Stimulated activated CD8-positive, alpha-beta memory T cell treated with anti-CD3 and anti-CD28 coated beads, Interleukin-15, amount 100 ng/mL, for 4 hours (primary cell): ENCODE data around the gene NPDC1.
A peak's percentile ranks its signal among the peaks of the same experiment; 100 is the strongest.

Experiments used
- DNase-seq, 2 donors: peaks; one replicate each; pipeline ENCODE4 v3.0.0-alpha.2; 2020; ENCODE audit warnings: low read depth in 2 of 2

The NPDC1 gene, protein sequence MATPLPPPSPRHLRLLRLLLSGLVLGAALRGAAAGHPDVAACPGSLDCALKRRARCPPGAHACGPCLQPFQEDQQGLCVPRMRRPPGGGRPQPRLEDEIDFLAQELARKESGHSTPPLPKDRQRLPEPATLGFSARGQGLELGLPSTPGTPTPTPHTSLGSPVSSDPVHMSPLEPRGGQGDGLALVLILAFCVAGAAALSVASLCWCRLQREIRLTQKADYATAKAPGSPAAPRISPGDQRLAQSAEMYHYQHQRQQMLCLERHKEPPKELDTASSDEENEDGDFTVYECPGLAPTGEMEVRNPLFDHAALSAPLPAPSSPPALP

DNA sequence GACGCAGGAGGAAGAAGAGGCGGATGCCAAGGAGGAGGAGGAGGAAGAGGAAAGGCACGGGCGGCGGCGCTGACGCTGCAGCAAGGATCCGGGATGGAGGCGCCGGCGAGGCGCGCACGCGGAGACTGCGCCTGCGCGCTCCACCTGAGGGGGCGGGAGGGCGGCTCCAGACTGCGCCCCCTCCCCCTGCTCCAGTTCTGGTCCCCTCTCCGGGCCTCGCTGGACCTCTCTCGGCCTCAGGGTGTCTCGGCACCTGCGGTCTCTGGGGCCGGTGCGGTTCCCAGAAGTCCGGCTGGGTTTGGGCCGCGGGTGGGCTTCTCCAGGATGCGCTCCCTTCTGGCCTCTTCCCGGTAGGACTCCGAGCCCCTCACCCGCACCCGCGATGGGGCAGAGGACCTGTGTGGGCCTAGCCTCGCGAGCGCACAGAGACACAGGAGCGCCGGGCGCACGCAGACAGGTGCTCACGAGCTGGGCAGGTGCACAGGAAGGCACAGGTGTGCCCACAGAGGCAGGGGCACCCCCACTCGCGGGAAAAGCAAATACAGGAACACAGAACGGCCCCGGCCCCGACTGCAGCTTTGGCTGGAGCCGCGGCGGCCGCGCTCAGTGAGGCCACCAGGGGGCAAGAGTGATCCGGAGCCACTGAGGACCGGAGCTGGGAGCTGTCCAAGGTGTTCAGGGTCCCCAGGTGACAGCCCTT lies at the start of gene NPDC1:
NPDC1 (minus strand) TSS at position 90 of the 700 bp plus-strand sequence. CDS start 188 bp downstream, outside the sequence.
- peak; percentile 55 to 56 for DNase-seq

DNA sequence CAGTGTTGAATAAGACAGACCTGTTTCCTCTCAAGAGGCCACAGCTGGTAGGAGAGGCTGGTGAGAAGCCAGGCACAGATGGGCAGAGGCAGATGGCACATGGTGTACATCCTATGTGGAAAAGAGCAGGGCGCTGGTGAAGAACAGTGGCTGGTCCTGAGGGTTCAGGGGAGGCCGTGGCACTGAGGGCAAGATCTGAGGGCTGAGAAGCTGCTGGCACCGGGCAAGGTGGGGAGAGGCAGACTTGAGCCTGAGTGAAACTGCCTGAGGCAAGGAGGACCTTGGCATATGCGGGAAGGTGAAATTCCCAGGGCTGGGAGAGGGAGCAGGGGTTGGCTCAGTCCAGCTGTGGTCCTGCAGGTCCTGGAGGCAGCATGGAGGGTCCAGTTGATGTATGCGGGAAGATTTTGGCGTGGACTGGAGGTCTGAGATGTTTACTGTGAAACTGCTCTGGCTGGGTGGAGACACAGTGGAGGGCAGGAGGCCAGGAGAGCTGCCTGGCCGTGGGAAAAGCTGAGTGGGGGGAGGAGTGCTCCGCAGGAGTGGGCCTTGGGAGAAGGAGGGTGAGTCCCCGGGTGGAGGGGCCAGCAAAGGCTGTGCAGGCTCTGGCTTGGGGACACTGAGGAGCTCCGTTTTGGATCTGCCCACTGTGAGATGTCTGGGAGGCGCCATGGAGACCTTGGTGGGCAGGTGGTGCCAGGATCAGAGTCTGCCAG lies 43.4 kb upstream of the NPDC1 start:
- no peak for DNase-seq

DNA sequence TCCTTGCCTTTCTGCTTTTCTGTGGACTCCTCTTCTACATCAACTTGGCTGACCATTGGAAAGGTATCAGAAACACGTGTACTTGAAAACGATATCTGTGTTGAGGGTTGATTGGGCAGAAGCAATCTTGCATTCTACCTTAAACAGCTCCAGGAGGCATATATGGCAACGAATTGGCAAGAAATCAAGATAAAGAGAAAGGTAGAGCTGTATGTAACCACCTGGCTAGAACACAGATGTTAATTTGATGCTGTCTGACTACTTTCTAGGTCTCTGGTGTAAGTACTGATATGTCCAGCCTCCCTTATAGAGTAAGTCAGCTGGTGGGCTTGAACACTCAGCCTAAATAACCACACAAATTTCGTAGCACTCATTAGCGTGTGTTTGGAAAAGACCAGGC lies 42.1 kb upstream of the NPDC1 start:
- no peak for DNase-seq

DNA sequence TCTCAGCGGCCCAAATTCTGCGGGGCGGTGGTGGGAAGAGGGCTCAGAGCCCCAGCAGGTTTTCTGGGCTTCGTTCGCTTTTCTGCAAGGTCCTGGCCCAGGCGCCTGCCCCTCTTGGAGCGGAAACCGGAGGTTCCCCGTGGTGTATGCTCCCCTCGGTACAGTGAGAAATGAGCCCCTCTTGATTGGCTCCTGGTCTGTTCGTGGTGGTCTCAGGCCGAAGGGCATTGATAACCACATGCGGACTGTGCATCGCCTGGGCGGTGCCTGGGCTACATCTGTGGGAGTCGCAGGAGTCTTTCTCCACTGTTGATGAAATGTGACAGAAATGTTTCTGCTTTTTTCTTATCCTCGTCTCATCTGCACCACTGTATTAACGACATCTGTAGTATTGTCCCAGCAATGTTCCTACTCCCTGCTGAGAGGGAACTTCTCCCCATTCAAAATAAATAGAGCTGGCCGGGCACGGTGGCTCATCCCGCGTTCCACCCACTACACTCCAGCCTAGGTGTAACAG lies 41.5 kb upstream of the NPDC1 start:
- no peak for DNase-seq

DNA sequence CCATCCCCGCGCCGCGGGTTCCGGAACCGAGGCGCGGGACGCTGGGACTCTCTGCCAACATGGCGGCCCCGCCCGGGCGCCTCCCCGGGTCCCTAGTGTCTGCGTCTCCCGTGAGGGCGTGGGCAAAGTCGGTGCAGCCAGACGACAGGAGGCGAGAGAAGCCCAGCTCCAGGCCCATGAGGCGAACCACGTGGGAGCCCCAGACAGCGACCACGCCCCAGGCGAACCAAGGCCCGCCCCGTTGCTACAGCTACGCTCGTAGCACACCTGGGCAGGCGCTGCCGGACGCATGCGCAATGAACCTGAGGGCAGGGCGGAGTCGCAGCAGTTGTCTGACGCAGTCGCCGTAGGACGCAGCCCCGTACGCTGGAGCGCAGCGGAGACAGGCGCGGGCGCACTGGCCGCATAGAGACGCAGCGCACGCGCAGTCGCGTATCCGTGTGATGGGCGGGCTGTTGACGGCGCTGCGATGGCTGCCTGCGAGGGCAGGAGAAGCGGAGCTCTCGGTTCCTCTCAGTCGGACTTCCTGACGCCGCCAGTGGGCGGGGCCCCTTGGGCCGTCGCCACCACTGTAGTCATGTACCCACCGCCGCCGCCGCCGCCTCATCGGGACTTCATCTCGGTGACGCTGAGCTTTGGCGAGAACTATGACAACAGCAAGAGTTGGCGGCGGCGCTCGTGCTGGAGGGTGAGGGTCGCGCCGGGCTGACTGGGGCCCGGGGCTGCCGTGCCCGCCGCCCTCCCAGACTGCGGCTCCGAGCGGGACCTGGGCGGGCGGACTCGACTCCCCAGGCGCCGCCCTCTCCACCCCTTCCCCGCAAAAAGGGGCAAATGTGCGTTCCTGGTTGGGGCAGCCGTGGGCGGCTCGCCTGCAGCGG lies 40.8 kb upstream of the NPDC1 start, which contains the start of gene MAN1B1:
MAN1B1 (plus strand) TSS at position 455 of the 878 bp plus-strand sequence; CDS start at position 470, 15 bp downstream.
- DNase-seq: peak; percentile 99

DNA sequence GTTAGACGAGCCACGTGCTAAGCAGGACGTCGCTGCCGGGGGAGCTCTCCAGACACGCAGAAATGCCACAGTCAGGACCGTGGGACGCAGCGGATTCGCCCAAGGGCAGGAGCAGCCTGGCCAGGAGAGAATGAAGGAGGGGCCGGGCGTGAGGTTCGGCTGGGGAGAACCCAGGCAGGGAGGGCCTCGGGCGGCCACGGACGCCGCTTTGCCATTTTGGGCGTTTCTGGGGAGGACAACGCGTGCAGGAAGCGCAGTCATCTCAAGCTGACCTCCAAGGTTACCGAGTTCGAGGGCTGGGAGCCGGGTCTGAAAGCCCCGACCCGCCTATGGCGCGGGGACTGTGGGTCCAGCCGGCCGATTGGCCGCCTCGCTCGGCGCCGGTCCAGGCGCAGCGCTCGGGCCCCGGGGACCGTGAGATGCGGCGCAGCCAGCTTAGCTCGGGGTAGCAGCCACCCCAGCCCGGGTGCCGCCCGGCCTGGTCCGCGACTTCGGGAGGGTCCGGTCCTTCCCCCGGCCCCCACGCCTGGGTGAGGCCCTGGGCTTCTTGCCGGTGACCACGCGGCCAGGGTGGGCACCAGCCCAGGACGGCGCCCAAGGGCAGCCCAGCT lies 40.0 kb upstream of the NPDC1 start:
- DNase-seq: no peak

DNA sequence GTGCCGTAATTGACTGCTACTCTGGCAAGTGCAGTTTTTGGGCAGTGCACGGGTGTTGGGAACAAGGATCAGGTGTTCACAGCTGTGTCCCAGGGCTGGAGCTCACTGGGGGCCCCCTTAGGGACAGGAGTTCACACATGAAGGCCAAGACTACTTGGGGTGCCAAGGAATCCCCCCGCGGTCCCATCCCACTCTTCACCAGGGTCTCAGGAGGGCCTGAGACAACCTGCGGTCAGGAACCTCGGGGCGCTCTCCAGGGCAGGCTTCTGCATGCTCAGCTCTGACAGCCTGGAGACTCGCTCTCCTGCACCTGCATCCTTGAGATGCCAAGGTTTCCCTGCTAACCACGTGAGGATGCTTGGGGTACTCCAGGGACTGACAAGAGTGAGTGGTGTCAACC lies 38.5 kb upstream of the NPDC1 start:
- DNase-seq: no peak

DNA sequence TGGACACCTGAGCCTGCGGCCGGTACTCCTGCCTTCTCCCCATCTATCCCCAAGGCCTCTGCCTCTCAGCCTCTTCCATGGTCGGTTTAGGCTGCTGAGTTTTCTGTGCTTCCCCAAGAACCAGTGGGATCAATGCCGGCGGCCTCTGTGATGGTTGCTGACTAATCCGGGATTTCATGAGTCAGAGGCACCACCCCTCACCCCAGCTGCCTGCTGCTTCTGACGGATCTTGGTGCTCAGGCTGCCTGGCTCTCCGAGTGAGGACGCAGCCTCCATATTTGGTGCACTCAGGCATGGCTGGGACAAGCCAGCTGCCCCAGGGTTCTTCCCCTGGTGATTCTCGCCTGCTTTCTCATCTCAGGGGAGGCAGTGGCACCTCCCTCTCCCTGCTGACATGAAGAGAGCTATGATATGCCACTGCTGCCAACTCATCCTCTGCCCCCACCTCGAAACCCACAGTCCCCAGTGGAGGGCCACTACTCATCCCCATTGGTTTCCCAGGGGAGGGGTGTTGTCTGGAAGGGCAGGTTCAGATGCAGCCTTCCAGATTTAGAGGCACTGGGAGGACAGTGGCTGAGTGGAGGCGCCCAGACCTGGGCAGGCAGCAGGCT lies 37.5 kb upstream of the NPDC1 start:
- DNase-seq: no peak

DNA sequence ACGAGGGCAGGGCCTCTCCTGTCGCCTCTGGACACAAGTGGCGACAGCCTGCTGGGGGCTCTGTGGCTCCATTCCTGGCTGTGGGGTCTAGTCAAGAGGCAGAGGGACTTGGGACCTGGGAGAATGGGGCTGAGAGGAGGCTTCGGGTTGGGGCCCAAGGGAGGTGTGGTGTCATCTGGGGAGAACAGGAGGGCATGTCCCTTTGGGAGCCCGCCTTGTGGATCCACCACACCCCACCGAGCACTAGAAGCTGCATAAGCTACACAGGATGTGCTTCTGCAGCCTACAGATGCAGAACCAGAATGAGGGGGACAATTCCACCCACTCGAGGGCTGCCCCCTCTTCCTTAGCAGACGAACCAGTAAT lies 36.9 kb upstream of the NPDC1 start:
- DNase-seq: no peak

DNA sequence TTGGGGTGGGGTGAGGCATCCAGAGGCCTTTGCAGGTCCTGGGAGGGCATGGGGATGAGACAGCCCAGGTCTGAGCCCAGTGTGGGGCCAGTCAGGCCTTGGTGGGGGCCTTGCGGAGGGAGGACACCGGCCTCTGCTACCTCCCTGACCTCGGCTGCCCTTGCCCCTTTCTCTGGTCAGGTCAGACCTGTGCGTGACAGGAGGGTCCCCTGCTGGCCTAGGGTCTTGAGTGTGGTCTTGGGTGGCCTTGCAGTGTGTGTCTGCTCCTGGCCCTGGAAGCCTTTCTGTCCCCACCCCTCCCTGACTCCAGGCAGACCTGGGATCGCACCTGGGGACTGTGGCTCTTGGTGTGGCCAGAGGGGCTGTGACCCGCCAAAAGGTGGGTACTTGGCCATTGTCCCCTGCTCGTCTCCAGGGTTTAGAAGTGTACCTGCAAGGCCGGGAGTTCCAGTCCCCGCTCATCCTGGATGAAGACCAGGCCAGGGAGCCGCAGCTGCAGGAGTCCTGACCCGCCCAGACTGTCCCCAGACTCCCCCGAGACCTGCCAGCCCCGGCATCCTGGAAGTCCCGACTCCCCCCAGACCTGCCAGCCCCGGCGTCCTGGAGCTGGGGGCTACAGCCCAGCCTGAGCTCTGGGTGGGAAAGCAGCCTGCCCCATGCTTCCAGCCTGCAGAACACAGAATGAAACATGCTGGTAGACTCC lies 36.4 kb upstream of the NPDC1 start:
- DNase-seq: no peak

DNA sequence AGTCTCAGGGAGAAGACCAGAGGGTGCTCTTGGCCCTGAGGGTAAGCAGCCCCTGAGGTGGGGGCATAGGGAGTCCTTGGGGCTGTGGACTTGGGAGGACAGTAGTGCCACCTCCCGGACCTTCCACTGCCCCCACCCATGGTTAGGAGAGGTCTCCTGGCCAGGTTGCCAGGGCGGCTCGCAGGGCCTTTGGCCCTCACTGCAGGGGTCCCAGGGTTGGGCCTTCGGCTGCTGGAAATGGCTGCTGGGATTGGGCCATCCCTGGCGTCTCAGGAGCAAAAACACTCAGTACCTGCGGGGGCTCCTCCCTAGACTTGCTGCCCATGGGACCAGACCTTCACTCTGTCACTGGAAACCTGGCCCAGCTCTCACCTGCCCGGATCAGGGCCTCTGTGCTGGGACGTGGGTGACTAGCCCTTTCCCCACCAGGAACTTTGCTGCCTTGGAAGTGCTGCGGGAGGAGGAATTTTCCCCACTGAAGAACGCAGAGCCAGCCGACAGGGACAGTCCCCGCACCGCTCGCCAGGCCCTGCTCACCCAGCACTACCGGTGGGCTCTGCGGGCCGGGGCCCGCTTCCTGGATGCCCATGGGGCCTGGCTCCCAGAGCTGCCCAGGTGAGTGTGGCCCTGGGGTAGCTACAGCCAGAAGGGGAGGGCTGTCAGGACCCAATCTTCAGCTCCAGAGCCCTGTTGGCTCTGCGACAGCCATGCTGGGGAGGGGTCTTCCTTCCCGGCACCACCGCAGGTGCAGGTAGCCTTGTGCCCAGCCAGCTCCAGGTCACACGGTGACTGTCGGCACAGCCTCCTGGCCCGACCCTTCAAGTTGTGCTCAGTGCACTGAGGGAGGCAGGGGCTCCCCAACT lies 34.5 kb upstream of the NPDC1 start:
- DNase-seq: no peak

DNA sequence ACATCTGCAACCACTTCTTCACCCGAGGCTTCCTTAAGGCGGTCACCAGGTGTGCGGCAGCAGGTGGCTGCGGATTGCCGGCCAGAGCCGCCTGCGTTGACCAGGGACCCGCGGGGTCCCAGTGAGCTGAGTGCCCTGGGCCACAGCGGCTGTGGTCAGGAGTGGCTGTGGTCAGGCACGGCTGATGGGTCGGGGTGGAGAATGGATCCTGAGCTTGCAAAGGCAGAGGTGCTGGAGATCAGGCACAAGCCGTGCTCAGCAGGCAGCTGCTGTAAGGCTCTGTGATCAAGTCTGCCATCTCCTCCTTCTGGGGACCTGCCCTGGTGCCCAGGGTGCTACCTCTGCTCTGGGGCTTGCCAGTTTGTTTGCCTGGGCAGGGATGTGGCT lies 33.4 kb upstream of the NPDC1 start:
- DNase-seq: no peak

DNA sequence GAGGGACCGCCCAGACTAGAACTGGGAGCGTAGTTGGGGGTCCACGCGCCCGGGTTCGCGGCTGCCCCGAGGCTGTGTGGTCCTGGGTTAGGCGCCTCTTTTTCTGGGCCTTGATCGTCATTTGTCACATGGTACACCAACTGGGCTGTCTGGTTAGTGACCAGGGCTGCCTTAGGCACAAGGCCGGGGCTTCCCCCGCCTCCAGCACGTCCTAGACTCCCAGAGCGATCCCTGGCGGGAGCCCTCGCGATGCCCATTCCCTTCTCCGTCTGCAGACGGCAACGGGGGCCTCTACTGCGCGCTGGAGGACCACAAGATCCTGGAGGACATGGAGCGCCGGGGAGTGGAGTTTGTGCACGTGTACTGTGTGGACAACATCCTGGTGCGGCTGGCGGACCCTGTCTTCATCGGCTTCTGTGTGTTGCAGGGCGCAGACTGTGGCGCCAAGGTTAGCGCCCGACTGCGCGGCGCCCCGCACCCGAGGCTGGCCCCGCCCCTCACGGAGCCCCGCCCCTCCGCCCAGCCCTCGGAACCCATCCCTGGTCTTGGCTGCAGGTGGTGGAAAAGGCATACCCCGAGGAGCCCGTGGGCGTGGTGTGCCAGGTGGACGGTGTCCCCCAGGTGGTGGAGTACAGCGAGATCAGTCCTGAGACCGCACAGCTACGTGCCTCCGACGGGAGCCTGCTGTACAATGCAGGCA lies 32.9 kb upstream of the NPDC1 start:
- no peak for DNase-seq

DNA sequence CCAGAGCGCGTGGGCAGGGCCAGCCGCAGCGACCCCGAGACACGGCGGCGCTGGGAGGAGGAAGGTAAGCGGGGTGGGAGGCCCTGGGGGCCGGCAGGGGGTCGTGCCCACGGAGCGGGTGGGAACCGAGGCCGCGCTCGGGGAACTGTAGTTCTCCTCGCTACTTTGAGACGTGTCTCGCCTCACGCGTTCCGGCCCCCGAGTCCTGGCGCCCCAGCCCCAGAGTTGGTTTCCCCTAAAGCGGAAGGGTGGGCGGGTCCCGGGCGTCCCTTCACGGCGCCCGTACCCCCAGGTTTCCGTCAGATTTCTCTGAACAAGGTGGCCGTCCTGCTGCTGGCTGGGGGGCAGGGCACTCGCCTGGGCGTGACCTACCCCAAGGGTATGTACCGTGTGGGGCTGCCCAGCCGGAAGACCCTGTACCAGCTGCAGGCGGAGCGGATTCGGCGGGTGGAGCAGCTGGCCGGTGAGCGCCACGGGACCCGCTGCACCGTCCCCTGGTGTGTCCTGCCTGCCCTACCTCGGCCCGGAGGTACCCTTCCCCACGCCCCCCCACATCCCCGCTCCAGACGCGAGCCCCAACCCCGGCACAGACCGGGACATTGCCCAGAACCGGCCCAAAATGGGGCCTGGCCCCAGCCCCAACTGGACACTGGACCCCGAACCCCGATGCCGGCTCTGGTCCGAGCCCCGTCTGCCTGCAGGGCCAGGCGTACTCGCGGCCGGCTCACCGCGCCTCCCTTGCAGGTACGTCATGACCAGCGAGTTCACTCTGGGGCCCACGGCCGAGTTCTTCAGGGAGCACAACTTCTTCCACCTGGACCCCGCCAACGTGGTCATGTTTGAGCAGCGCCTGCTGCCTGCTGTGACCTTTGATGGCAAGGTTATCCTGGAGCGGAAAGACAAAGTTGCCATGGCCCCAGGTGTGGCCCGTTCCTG lies 32.0 kb upstream of the NPDC1 start:
- DNase-seq: peak; percentile 10 to 21

DNA sequence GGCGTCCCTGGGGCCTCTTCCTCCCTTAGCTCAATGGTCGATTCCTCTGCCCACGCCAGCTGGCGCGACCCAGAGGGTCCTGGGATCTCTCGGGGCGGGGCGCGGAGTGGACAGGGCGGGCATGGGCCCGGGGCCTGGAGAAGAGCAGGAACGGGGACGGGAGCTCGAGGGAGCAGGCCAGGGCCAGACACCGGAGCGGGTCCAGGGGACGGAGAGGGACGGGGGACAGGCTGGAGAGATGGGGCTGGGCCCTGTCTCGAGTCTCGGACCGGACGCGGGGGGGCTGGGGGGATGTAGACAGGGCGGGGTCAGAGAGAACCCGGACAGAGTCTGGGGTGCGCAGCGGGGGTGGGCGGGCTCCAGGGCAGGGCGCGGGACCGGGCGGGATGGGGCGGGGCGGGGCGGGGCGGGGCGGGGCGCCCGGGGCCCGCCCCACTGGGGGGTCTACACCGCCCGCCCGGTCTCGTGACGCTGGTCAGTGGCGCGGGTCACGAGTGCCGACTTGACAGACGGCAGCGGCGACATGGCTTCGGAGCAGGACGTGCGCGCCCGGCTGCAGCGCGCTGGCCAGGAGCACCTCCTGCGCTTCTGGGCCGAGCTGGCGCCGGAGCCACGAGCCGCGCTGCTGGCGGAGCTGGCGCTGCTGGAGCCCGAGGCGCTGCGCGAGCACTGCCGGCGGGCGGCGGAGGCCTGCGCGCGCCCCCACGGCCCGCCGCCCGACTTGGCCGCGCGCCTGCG lies 31.2 kb upstream of the NPDC1 start, which contains the start of gene UAP1L1:
UAP1L1 (plus strand) TSS at position 508 of the 738 bp plus-strand sequence; CDS start at position 524, 16 bp downstream.
- DNase-seq: peak; percentile 19 to 28

DNA sequence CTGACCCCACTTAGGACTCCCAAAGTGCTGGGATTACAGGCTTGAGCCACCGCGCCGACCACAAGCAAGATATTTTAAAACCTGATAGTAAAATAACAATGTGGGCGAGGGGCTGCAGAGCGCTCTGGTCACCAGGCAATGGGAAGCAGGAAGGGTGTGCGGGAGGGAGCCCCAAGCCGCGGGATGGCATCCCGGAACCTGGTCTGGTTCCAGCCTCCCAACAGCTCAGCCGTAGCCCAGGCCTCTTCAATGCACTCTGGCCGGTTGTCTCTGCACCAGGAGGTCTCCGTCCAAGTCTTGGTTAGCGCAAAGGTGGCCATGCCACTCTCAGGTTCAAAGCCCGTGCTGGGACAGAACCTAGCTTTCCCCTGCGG lies 30.6 kb upstream of the NPDC1 start:
- no peak for DNase-seq
